ENCODE measurements around the gene CLDN16. TPM values are rescaled to one million over a fixed set of nuclear protein-coding genes. Genes with fewer than 3 reads are reported as not detected.

CLDN16 gene
- total RNA-seq, 1 experiment from 2014 or later: not detected

GRCh38 chr3:190424478-190425439 lies 36.8 kb downstream of the CLDN16 start (continued):
- no peak for TF ChIP-seq ZNF281 (CRISPR knock-in tag; IDR thresholded peaks at IDR 0.05)
- TF ChIP-seq IRF2 (CRISPR knock-in tag; IDR thresholded peaks at IDR 0.05; ENCODE audit: borderline replicate concordance, low read depth): no peak
- TF ChIP-seq USF1 (CRISPR knock-in tag; IDR thresholded peaks at IDR 0.05): no peak
- TF ChIP-seq E2F5 (CRISPR knock-in tag; IDR thresholded peaks at IDR 0.05): no peak
- no peak for TF ChIP-seq ZNF423 (CRISPR knock-in tag; IDR thresholded peaks at IDR 0.05)
- no peak; the same call in 1 of the 2 replicates for TF ChIP-seq ETV6 (CRISPR knock-in tag; IDR thresholded peaks at IDR 0.05)
- TF ChIP-seq JUN (CRISPR knock-in tag; IDR thresholded peaks at IDR 0.05): no peak
- TF ChIP-seq CREB1 (CRISPR knock-in tag; IDR thresholded peaks at IDR 0.05): no peak
- no peak for TF ChIP-seq CDX4 (CRISPR knock-in tag; IDR thresholded peaks at IDR 0.05; ENCODE audit: borderline replicate concordance)
- no peak for TF ChIP-seq NR2C2 (CRISPR knock-in tag; IDR thresholded peaks at IDR 0.05)
- no peak for TF ChIP-seq ZMAT4 (CRISPR knock-in tag; IDR thresholded peaks at IDR 0.05)
- TF ChIP-seq NR3C1 (CRISPR knock-in tag; conservative IDR thresholded peaks at IDR 0.05; ENCODE audit: low read depth): no peak
- TF ChIP-seq FOXK1 (CRISPR knock-in tag; IDR thresholded peaks at IDR 0.05): no peak
- TF ChIP-seq ERG (CRISPR knock-in tag; IDR thresholded peaks at IDR 0.05): peak; percentile 77; the same call in 1 of the 2 replicates
- no peak for TF ChIP-seq FOXP1 (CRISPR knock-in tag; IDR thresholded peaks at IDR 0.05; ENCODE audit: borderline replicate concordance)
- TF ChIP-seq ARID4B (CRISPR knock-in tag; IDR thresholded peaks at IDR 0.05; ENCODE audit: borderline replicate concordance): no peak
- no peak for TF ChIP-seq ATF6 (CRISPR knock-in tag; IDR thresholded peaks at IDR 0.05)
- TF ChIP-seq CBFB (CRISPR knock-in tag; IDR thresholded peaks at IDR 0.05; ENCODE audit: low read depth): no peak
- no peak for TF ChIP-seq KAT7 (CRISPR knock-in tag; IDR thresholded peaks at IDR 0.05; ENCODE audit: borderline replicate concordance)
- no peak for TF ChIP-seq GRHL2 (CRISPR knock-in tag; IDR thresholded peaks at IDR 0.05; ENCODE audit: insufficient replicate concordance, severe bottlenecking)
- no peak for TF ChIP-seq ZNF232 (CRISPR knock-in tag; IDR thresholded peaks at IDR 0.05)
- TF ChIP-seq ZNF416 (CRISPR knock-in tag; IDR thresholded peaks at IDR 0.05): no peak
- no peak for TF ChIP-seq IRF1 (CRISPR knock-in tag; IDR thresholded peaks at IDR 0.05)

Measured in WTC11 (cell line).